GM12878 (cell line): ENCODE measurements around the gene SPINK6. TPM values are rescaled to one million over a fixed set of nuclear protein-coding genes. Genes with fewer than 3 reads are reported as not detected.

Experiments used
- ATAC-seq: fragments of 200-7000 bp; cut with Tn5 transposase; 3 replicates; pipeline ENCODE4 v1.9.1; 2020; ENCODE audit warnings: mild to moderate bottlenecking, moderate library complexity
- BruUV-seq: library from RNA; stranded (reverse); fragments of 400-500 nt; replicated peaks from 2 replicates; lab custom pipeline; 2021; lab: Mats Ljungman, UMichigan
- CTCF ChIA-PET: fragments of 300-600 bp; sonication (Branson Sonifier 250); formaldehyde crosslinking; extraction: SDS; loops from one replicate; lab custom pipeline; 2021; ENCODE audit warnings: inconsistent platforms; lab: Yijun Ruan, JAX
- POLR2A ChIA-PET: fragments of 350-600 bp; formaldehyde crosslinking; extraction: SDS; loops from one replicate; lab custom pipeline; 2021; ENCODE audit warnings: inconsistent platforms; lab: Charles Lee
- RAD21 ChIA-PET: fragments of 300-600 bp; sonication (Branson Sonifier 250); formaldehyde crosslinking; loops from one replicate; lab custom pipeline; 2023; ENCODE audit warnings: antibody characterized with exemption; ENCODE audit not compliant: unreplicated experiment; lab: Charles Lee
- SMC1A ChIA-PET: fragments of 300-600 bp; sonication (Branson Sonifier 250); formaldehyde crosslinking; loops from one replicate; lab custom pipeline; 2023; ENCODE audit not compliant: unreplicated experiment, uncharacterized antibody; lab: Charles Lee
- DNase-seq: peaks from one replicate; pipeline ENCODE4 v3.0.0-alpha.2; 2011; ENCODE audit warnings: low read depth, low spot score
- FAIRE-seq: peaks from 3 replicates; lab custom pipeline; 2011; peaks lifted over from hg19 to GRCh38; lab: Jason Lieb, UNC
- H2AFZ ChIP-seq: 2 replicates; pipeline ENCODE4 v1.6.0; 2011; ENCODE audit warnings: low read depth, low read length, control low read depth; ENCODE audit not compliant: control insufficient read depth
- H3K27ac ChIP-seq: 2 replicates; pipeline ENCODE4 v1.5.1; 2011; ENCODE audit warnings: control low read depth; ENCODE audit not compliant: control insufficient read depth, insufficient read depth
- H3K27me3 ChIP-seq, 2 experiments: replicated peaks in 1 of 2; 2 replicates each; pipeline versions ENCODE4 v1.6.0 to v1.6.1; 2011; ENCODE audit warnings: low read length in 1 of 2; ENCODE audit not compliant: control insufficient read depth in 2 of 2, insufficient read depth in 2 of 2
- H3K36me3 ChIP-seq, 2 experiments: 2 replicates each; pipeline ENCODE4 v1.5.1; 2011; ENCODE audit warnings: low read length in 1 of 2; ENCODE audit not compliant: control insufficient read depth in 2 of 2, insufficient read depth in 2 of 2
- H3K4me1 ChIP-seq: 2 replicates; pipeline ENCODE4 v1.6.1; 2011; ENCODE audit warnings: mild to moderate bottlenecking, low read length, moderate library complexity, mixed read lengths; ENCODE audit not compliant: control insufficient read depth, insufficient read depth
- H3K4me2 ChIP-seq: 2 replicates; pipeline ENCODE4 v1.6.0; 2011; ENCODE audit warnings: control low read depth; ENCODE audit not compliant: control insufficient read depth, insufficient read depth
- H3K4me3 ChIP-seq: fragments of 200-600 bp; sonication (generic); 2 replicates; pipeline ENCODE4 v1.5.1; 2016
- H3K79me2 ChIP-seq: 2 replicates; pipeline ENCODE4 v1.6.0; 2011; ENCODE audit warnings: low read length; ENCODE audit not compliant: control insufficient read depth, insufficient read depth
- H3K9ac ChIP-seq: 2 replicates; pipeline ENCODE4 v1.8.0; 2011; ENCODE audit warnings: low read length, control low read depth, mixed read lengths; ENCODE audit not compliant: control insufficient read depth, insufficient read depth
- H3K9me3 ChIP-seq: replicated peaks from 3 replicates; pipeline ENCODE4 v1.5.1; 2011; ENCODE audit warnings: mild to moderate bottlenecking, low read length; ENCODE audit not compliant: control insufficient read depth, insufficient read depth
- H4K20me1 ChIP-seq: 2 replicates; pipeline ENCODE4 v1.6.0; 2011; ENCODE audit not compliant: control insufficient read depth, insufficient read depth
- EED ChIP-seq: sonication (generic); IDR thresholded peaks from 2 replicates; pipeline ENCODE4 v1.6.1; 2016; ENCODE audit warnings: antibody characterized with exemption, low read depth
- FOS ChIP-seq: IDR thresholded peaks from 3 replicates; pipeline ENCODE4 v1.6.1; 2011; ENCODE audit warnings: borderline replicate concordance; ENCODE audit not compliant: insufficient read length; ENCODE audit errors: extremely low read depth
- IRF4 ChIP-seq: IDR thresholded peaks from 2 replicates; pipeline ENCODE4 v1.6.1; 2011; ENCODE audit warnings: low read depth, low read length
- POU2F2 ChIP-seq: IDR thresholded peaks from 3 replicates; pipeline ENCODE4 v1.6.1; 2011; ENCODE audit warnings: low read depth, mild to moderate bottlenecking, low read length, borderline replicate concordance
- TBL1XR1 ChIP-seq: IDR thresholded peaks from 2 replicates; pipeline ENCODE4 v1.6.1; 2012; ENCODE audit warnings: low read depth, low read length, improper control_type of control experiment
- ZNF687 ChIP-seq: fragments of 450-650 bp; IDR thresholded peaks from 2 replicates; pipeline ENCODE4 v1.6.1; 2017; ENCODE audit warnings: mild to moderate bottlenecking, moderate library complexity
- WGBS: methylation state at CpG from one replicate; pipeline ENCODE4 v1.1.6; 2016; ENCODE audit warnings: low lambda C conversion rate; ENCODE audit not compliant: insufficient replicate concordance, insufficient coverage; ENCODE audit errors: missing lambda C conversion rate; 5-methylcytosine and 5-hydroxymethylcytosine counted together
- in situ Hi-C: fragments of 300-500 bp; cut with MboI; formaldehyde crosslinking; loops from 9 replicates; pipeline ENCODE4 v1.14.3; 2018; ENCODE audit warnings: mixed read lengths
- intact Hi-C: fragments of 100-400 bp; cut with micrococcal nuclease; formaldehyde crosslinking; loops from one replicate; pipeline ENCODE4 v1.14.2; 2022; ENCODE audit not compliant: unreplicated experiment
- polyA plus RNA-seq, 11 experiments: library from polyadenylated mRNA; depleted of rRNA in 4 of 11; unstranded in 6 of 11; stranded (reverse) in 5 of 11; fragments of >200 nt; fragmentation: Nextera tagmentation in 4 of 11; fragmentation: Illumina TruSeq in 1 of 11; extraction: Ambion mirVana in 4 of 11; extraction: Trizol in 1 of 11; gene quantifications; 1 replicate in 1 of 11; 2 replicates in 10 of 11; pipeline versions ENCODE4 v1.2.1 to v1.2.3, GENCODE V29; 2011 to 2016; ENCODE audit warnings: inconsistent platforms in 2 of 11, missing spikeins in 2 of 11, low read depth in 1 of 11
- total RNA-seq, 4 experiments: library from RNA; depleted of rRNA in 3 of 4; stranded (reverse); fragments of >200 nt in 3 of 4; fragmentation: Illumina TruSeq in 1 of 4; extraction: Trizol in 1 of 4; gene quantifications; 2 replicates each; pipeline versions ENCODE4 v1.2.1 to v1.2.3, GENCODE V29; 2013 to 2021
- TF ChIP-seq, protein P1 (sequence below): IDR thresholded peaks from 2 replicates; pipeline ENCODE4 v1.6.1; 2011; ENCODE audit warnings: low read depth, low read length, improper control_type of control experiment, borderline replicate concordance

SPINK6 gene
- total and polyA plus RNA-seq, 10 of the 15 experiments (the other 5 are each of a cell fraction or from before 2014, with no cell fraction given) = not detected

GRCh38 chr5:148205865-148206264 is 3.0 kb downstream of the SPINK6 start:
- CTCF ChIA-PET = no interaction called here
- POLR2A ChIA-PET = no interaction called here
- intact Hi-C loops (no loop called here), in situ Hi-C loops (no loop called here)
- Histone ChIP-seq H3K27me3 (no peaks in the 10 kb centered on the region), H2AFZ (no peak overlapping the region), H3K9me3 (no peaks in the 10 kb centered on the region), H4K20me1 (no peaks in the 10 kb centered on the region), H3K4me1 (no peaks in the 10 kb centered on the region), H3K27ac (no peak overlapping the region), H3K36me3 (no peaks in the 10 kb centered on the region), H3K4me2 (no peak overlapping the region), H3K4me3 (no peak overlapping the region), H3K9ac (no peak overlapping the region), H3K79me2 (no peaks in the 10 kb centered on the region)
- RAD21 ChIA-PET = no interaction called here
- DNase-seq = no peak
- FAIRE-seq = no peak
- SMC1A ChIA-PET = no interaction called here
- TF ChIP-seq, protein P1, sequence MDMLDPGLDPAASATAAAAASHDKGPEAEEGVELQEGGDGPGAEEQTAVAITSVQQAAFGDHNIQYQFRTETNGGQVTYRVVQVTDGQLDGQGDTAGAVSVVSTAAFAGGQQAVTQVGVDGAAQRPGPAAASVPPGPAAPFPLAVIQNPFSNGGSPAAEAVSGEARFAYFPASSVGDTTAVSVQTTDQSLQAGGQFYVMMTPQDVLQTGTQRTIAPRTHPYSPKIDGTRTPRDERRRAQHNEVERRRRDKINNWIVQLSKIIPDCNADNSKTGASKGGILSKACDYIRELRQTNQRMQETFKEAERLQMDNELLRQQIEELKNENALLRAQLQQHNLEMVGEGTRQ = no peak
- TF ChIP-seq IRF4 = no peak
- no peak for TF ChIP-seq POU2F2
- BruUV-seq = no TSS peak
- WGBS = 0% methylated on average over 1 of the region's 1 CpG
- ATAC-seq = no peak

DNA sequence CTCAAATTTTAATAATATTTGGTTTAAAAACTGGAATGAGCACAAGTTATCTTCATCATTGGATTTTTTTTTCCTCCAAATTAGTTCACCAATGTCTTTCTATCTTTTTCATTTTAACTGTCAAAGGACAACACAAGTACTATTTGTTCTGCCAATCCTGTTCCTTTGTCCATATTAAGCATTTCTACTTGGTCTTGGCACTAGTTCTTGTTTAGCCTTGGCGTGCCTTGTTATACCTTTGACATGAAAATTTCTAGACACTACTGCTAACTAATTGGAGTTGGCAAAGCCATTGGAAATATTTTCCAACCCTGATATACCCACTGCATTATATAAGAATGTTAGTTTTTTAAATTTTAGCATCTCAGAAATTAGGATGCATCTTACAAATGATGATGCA is 3.8 kb downstream of the SPINK6 start:
- no TSS peak for BruUV-seq
- in situ Hi-C loops = no loop called here
- no peak for FAIRE-seq
- POLR2A ChIA-PET = no interaction called here
- ATAC-seq = no peak
- SMC1A ChIA-PET = no interaction called here
- TF ChIP-seq EED (no peak), TBL1XR1 (no peak), ZNF687 (no peak), FOS (no peak)
- TF ChIP-seq, all 136 proteins: peak for 0
- WGBS = 0% methylated on average over 1 of the region's 1 CpG
- intact Hi-C loops = no loop called here
- Histone ChIP-seq H3K27me3 (no peaks in the 10 kb centered on the region), H3K9ac (no peak overlapping the region), H4K20me1 (no peaks in the 10 kb centered on the region), H3K4me1 (no peaks in the 10 kb centered on the region), H3K9me3 (no peaks in the 10 kb centered on the region), H3K79me2 (no peaks in the 10 kb centered on the region), H3K4me3 (no peak overlapping the region), H3K36me3 (no peaks in the 10 kb centered on the region), H3K4me2 (no peak overlapping the region), H2AFZ (no peak overlapping the region), H3K27ac (no peak overlapping the region)
- no peak for DNase-seq
- CTCF ChIA-PET = no interaction called here
- RAD21 ChIA-PET = no interaction called here
